H1 (cell line): ENCODE data around the gene RAI14. TPM values are rescaled to one million over a fixed set of nuclear protein-coding genes. Genes with fewer than 3 reads are reported as not detected.

Source experiments
- CTCF ChIA-PET: fragments of 300-600 bp; sonication (Branson Sonifier 250); formaldehyde crosslinking; loops from one replicate; lab custom pipeline; 2021; ENCODE audit not compliant: partially characterized antibody; lab: Charles Lee
- POLR2A ChIA-PET: fragments of 300-600 bp; sonication (Branson Sonifier 250); formaldehyde crosslinking; loops from one replicate; lab custom pipeline; 2021; ENCODE audit warnings: inconsistent platforms; ENCODE audit not compliant: partially characterized antibody; lab: Charles Lee
- DNase-seq, 2 experiments: peaks; one replicate each; pipeline versions ENCODE4 v3.0.0 to v3.0.0-alpha.2; 2010 to 2022; ENCODE audit warnings: low spot score in 2 of 2, low read depth in 1 of 2, mixed read lengths in 1 of 2
- FAIRE-seq: peaks from 2 replicates; lab custom pipeline; 2011; peaks lifted over from hg19 to GRCh38; lab: Jason Lieb, UNC
- H2AFZ ChIP-seq: 2 replicates; pipeline ENCODE4 v1.8.1; 2012; ENCODE audit warnings: low read length, inconsistent platforms
- H2AK5ac ChIP-seq: 2 replicates; pipeline ENCODE4 v1.6.1; 2013; ENCODE audit warnings: low read depth, low read length
- H2BK120ac ChIP-seq: replicated peaks from 2 replicates; pipeline ENCODE3; 2013; ENCODE audit warnings: low read depth, low read length, inconsistent platforms
- H2BK12ac ChIP-seq: 2 replicates; pipeline ENCODE4 v1.6.1; 2013; ENCODE audit warnings: low read depth, low read length
- H2BK15ac ChIP-seq: 2 replicates; pipeline ENCODE4 v1.6.1; 2013; ENCODE audit warnings: low read length
- H2BK20ac ChIP-seq: 2 replicates; pipeline ENCODE4 v1.6.1; 2013; ENCODE audit warnings: low read length
- H2BK5ac ChIP-seq: 2 replicates; pipeline ENCODE4 v1.6.1; 2013; ENCODE audit warnings: low read depth, low read length
- H3K14ac ChIP-seq: 2 replicates; pipeline ENCODE4 v1.6.1; 2013; ENCODE audit warnings: inconsistent platforms; ENCODE audit not compliant: insufficient read length
- H3K18ac ChIP-seq: 2 replicates; pipeline ENCODE4 v1.6.1; 2013; ENCODE audit warnings: low read length; ENCODE audit errors: extremely low read depth
- H3K23ac ChIP-seq: 2 replicates; pipeline ENCODE4 v1.6.1; 2013; ENCODE audit warnings: inconsistent platforms; ENCODE audit not compliant: insufficient read length
- H3K23me2 ChIP-seq: 2 replicates; pipeline ENCODE4 v1.6.1; 2013; ENCODE audit warnings: low read depth, low read length
- H3K27ac ChIP-seq: 2 replicates; pipeline ENCODE4 v1.6.1; 2011; ENCODE audit warnings: low read depth, low read length, inconsistent platforms
- H3K27me3 ChIP-seq, 4 experiments: replicated peaks in 1 of 4; 1 replicate in 1 of 4; 2 replicates in 3 of 4; pipeline versions ENCODE4 v1.6.1 to v1.8.1; 2011 to 2013; ENCODE audit warnings: low read length in 3 of 4, mild to moderate bottlenecking in 3 of 4, inconsistent platforms in 2 of 4, mixed read lengths in 2 of 4, moderate library complexity in 1 of 4; ENCODE audit not compliant: control insufficient read depth in 3 of 4, insufficient read depth in 3 of 4; ENCODE audit errors: extremely low read depth in 1 of 4
- H3K36me3 ChIP-seq, 4 experiments: 2 replicates each; pipeline versions ENCODE4 v1.6.1 to v1.8.1; 2011 to 2013; ENCODE audit warnings: mild to moderate bottlenecking in 4 of 4, low read length in 3 of 4, moderate library complexity in 2 of 4, control low read depth in 1 of 4, inconsistent platforms in 1 of 4; ENCODE audit not compliant: insufficient read depth in 4 of 4, control insufficient read depth in 2 of 4
- H3K4ac ChIP-seq: replicated peaks from 2 replicates; pipeline ENCODE3; 2013; ENCODE audit warnings: low read length, low read depth, mixed read lengths, inconsistent platforms; ENCODE audit not compliant: insufficient read length
- H3K4me1 ChIP-seq, 4 experiments: replicated peaks in 1 of 4; 1 replicate in 1 of 4; 2 replicates in 3 of 4; pipeline versions ENCODE4 v1.6.1 to v1.8.1; 2011 to 2013; ENCODE audit warnings: low read length in 3 of 4, inconsistent platforms in 2 of 4, mixed read lengths in 1 of 4; ENCODE audit not compliant: insufficient read depth in 4 of 4, control insufficient read depth in 3 of 4
- H3K4me2 ChIP-seq, 2 experiments: 2 replicates each; pipeline versions ENCODE4 v1.6.1 to v1.8.1; 2011 to 2013; ENCODE audit warnings: low read depth in 2 of 2, low read length in 2 of 2, control low read depth in 1 of 2, inconsistent platforms in 1 of 2, mild to moderate bottlenecking in 1 of 2; ENCODE audit not compliant: insufficient read depth in 1 of 2
- H3K4me3 ChIP-seq, 4 experiments: fragments of 200-600, 300-600 bp in 1 of 4; sonication (generic), shearing (Covaris generic), sonication (Bioruptor Twin) in 1 of 4; 2 replicates each; pipeline versions ENCODE4 v1.5.1 to v1.8.1; 2011 to 2016; ENCODE audit warnings: low read length in 4 of 4, low read depth in 3 of 4, control low read depth in 2 of 4, inconsistent platforms in 2 of 4, mild to moderate bottlenecking in 2 of 4, mixed read lengths in 1 of 4, moderate library complexity in 1 of 4; ENCODE audit not compliant: insufficient read depth in 2 of 4; ENCODE audit errors: extremely low read depth in 1 of 4
- H3K56ac ChIP-seq: replicated peaks from 2 replicates; pipeline ENCODE3; 2013; ENCODE audit warnings: low read depth, mild to moderate bottlenecking, mixed read lengths, low read length, inconsistent platforms; ENCODE audit not compliant: insufficient read length
- H3K79me1 ChIP-seq: 2 replicates; pipeline ENCODE4 v1.6.1; 2013; ENCODE audit warnings: low read depth, low read length, control low read depth
- H3K79me2 ChIP-seq, 2 experiments: 2 replicates each; pipeline versions ENCODE4 v1.6.1 to v1.8.1; 2012 to 2013; ENCODE audit warnings: low read length in 2 of 2, mild to moderate bottlenecking in 2 of 2, inconsistent platforms in 1 of 2; ENCODE audit not compliant: insufficient read depth in 2 of 2, control insufficient read depth in 1 of 2
- H3K9ac ChIP-seq, 4 experiments: replicated peaks in 1 of 4; 1 replicate in 1 of 4; 2 replicates in 3 of 4; pipeline versions ENCODE4 v1.6.1 to v1.8.1; 2011 to 2013; ENCODE audit warnings: low read depth in 3 of 4, low read length in 3 of 4, control low read depth in 2 of 4, mild to moderate bottlenecking in 2 of 4, moderate library complexity in 2 of 4, inconsistent platforms in 1 of 4; ENCODE audit errors: extremely low read depth in 1 of 4
- H3K9me3 ChIP-seq, 2 experiments: 2 replicates each; pipeline versions ENCODE4 v1.6.1 to v1.8.1; 2012 to 2013; ENCODE audit warnings: mild to moderate bottlenecking in 2 of 2, moderate library complexity in 2 of 2, control low read depth in 1 of 2, inconsistent platforms in 1 of 2, low read depth in 1 of 2, low read length in 1 of 2, mixed read lengths in 1 of 2; ENCODE audit not compliant: insufficient read depth in 2 of 2
- H4K20me1 ChIP-seq, 2 experiments: replicated peaks in 1 of 2; 2 replicates each; pipeline versions ENCODE3 to v1.8.1; 2011 to 2013; ENCODE audit warnings: inconsistent platforms in 2 of 2, low read length in 2 of 2, mild to moderate bottlenecking in 1 of 2; ENCODE audit not compliant: insufficient read depth in 2 of 2, control insufficient read depth in 1 of 2
- H4K5ac ChIP-seq: 2 replicates; pipeline ENCODE4 v1.6.1; 2013; ENCODE audit warnings: low read length, low read depth, mixed read lengths, inconsistent platforms; ENCODE audit not compliant: insufficient read length
- H4K8ac ChIP-seq: 2 replicates; pipeline ENCODE4 v1.8.0; 2013; ENCODE audit warnings: mild to moderate bottlenecking, moderate library complexity, low read length, inconsistent platforms; ENCODE audit not compliant: insufficient read depth; ENCODE audit errors: extremely low read depth
- H4K91ac ChIP-seq: replicated peaks from 2 replicates; pipeline ENCODE3; 2013; ENCODE audit warnings: low read length, mixed read lengths, inconsistent platforms; ENCODE audit not compliant: insufficient read length
- BCL11A ChIP-seq, 2 experiments: IDR thresholded peaks; one replicate each; pipeline ENCODE4 v1.6.1; 2011; ENCODE audit warnings: low read depth in 2 of 2, low read length in 2 of 2, mild to moderate bottlenecking in 2 of 2
- EGR1 ChIP-seq: IDR thresholded peaks from 2 replicates; pipeline ENCODE4 v1.6.1; 2011; ENCODE audit warnings: low read depth, low read length, borderline replicate concordance
- HDAC6 ChIP-seq: IDR thresholded peaks from one replicate; pipeline ENCODE4 v1.7.1; 2012; ENCODE audit warnings: low read depth, mild to moderate bottlenecking, inconsistent platforms, low read length, moderate library complexity
- PHF8 ChIP-seq: fragments of 200-600 bp; sonication (generic); conservative IDR thresholded peaks from 2 replicates; pipeline ENCODE4 v1.7.1; 2012; ENCODE audit warnings: low read depth, mild to moderate bottlenecking, inconsistent platforms, low read length, moderate library complexity
- POLR2AphosphoS5 ChIP-seq: IDR thresholded peaks from 2 replicates; pipeline ENCODE4 v1.6.1; 2011; ENCODE audit warnings: low read depth, low read length
- RXRA ChIP-seq: IDR thresholded peaks from 2 replicates; pipeline ENCODE4 v1.6.1; 2011; ENCODE audit warnings: low read depth, mild to moderate bottlenecking, low read length, moderate library complexity; ENCODE audit not compliant: insufficient read depth
- SAP30 ChIP-seq: fragments of 300-600 bp; sonication (generic); IDR thresholded peaks from 2 replicates; pipeline ENCODE4 v1.7.1; 2012; ENCODE audit warnings: low read length, moderate library complexity, mild to moderate bottlenecking, inconsistent platforms; ENCODE audit not compliant: insufficient read depth, insufficient replicate concordance
- TAF1 ChIP-seq: IDR thresholded peaks from 2 replicates; pipeline ENCODE4 v1.6.1; 2011; ENCODE audit warnings: mild to moderate bottlenecking, low read depth, low read length
- YY1 ChIP-seq: IDR thresholded peaks from 2 replicates; pipeline ENCODE4 v1.6.1; 2011; ENCODE audit warnings: low read depth, mild to moderate bottlenecking, low read length
- WGBS, 2 experiments: shearing (Covaris generic) in 1 of 2; methylation state at CpG; one replicate each; pipeline versions ENCODE4 v1.1.6 to v1.1.7; 2013 to 2015; ENCODE audit warnings: low lambda C conversion rate in 2 of 2, mixed read lengths in 2 of 2, inconsistent platforms in 1 of 2, low coverage in 1 of 2, missing lambda C conversion rate in 1 of 2; ENCODE audit not compliant: insufficient replicate concordance in 2 of 2, insufficient coverage in 1 of 2, insufficient read length in 1 of 2; ENCODE audit errors: extremely low coverage in 1 of 2, missing lambda C conversion rate in 1 of 2; 5-methylcytosine and 5-hydroxymethylcytosine counted together
- polyA plus RNA-seq, 7 experiments: library from polyadenylated mRNA; depleted of rRNA in 3 of 7; stranded (reverse) in 5 of 7; unstranded in 2 of 7; fragments of >200 nt in 5 of 7; fragments of 200-250 nt in 2 of 7; gene quantifications; 1 replicate in 5 of 7; 2 replicates in 1 of 7; 4 replicates in 1 of 7; pipeline versions ENCODE4 v1.2.1 to v1.2.3, GENCODE V29; 2011 to 2013; ENCODE audit warnings: missing spikeins in 2 of 7, mixed read lengths in 2 of 7
- total RNA-seq: library from RNA; stranded (reverse); fragmentation: NEBNext Ultra II Directional; extraction: Animal tissue kit (Norgen Biotek cat#: 25700); gene quantifications from 2 replicates; pipeline ENCODE4 v1.2.1, GENCODE V29; 2021
- TF ChIP-seq, protein P1 (sequence below): IDR thresholded peaks from 2 replicates; pipeline ENCODE4 v1.6.1; 2011; ENCODE audit warnings: low read depth, mild to moderate bottlenecking, low read length; ENCODE audit not compliant: insufficient read depth
- TF ChIP-seq, protein P2 (sequence below): IDR thresholded peaks from 2 replicates; pipeline ENCODE4 v1.6.1; 2011; ENCODE audit warnings: low read length, improper control_type of control experiment

Gene RAI14
- total and polyA plus RNA-seq, 2 of the 8 experiments (the other 6 are each of a cell fraction or from before 2014, with no cell fraction given), result 48.4 to 210 TPM

DNA sequence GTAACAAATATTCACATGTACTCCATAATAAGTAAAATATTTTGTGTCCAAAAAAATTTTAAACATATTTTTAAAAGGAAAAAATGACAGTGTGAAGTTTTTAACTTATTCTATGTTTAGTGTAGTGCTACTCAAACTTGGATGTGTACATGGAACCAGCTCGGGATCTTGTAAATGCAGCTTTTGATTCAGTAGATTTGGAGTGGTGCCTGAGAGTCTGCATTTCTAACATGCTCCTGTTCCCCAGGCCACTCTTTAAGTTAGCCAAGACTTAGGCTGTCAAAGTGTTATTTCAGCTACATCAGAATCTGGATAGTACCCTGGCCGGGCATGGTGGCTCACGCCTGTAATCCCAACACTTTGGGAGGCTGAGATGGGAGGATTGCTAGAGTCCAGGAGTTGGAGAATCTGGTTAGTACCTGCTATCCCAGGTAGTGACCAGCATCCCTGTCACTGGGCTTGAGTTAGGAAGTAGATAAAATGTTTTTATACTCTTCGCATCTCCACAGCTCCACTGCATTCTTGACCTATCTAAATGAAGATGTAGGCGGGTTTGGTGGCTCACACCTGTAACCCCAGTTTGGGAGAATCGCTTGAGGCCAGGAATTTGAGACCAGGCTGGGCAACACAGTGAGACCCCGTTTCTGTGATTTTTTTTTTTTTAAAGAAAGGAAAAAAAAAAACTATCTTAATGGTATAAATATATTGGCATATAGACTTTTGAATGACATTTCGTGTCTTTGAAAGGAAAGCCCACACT, 122.1 kb downstream of the RAI14 start:
- Histone ChIP-seq H2BK5ac (no peak overlapping the region), H3K23ac (no peak overlapping the region), H2BK120ac (no peak overlapping the region), H3K79me1 (no peaks in the 10 kb centered on the region), H3K79me2 (peaks cover 0 to 6% of the 10 kb centered on the region in 2 experiments; a peak in 1 of 4 replicates), H3K14ac (no peak overlapping the region), H2BK12ac (no peak overlapping the region), H3K9me3 (peaks cover 6 to 15% of the 10 kb centered on the region in 2 experiments; a peak in 3 of 4 replicates), H3K18ac (no peak overlapping the region), H4K5ac (no peak overlapping the region), H3K4me1 (no peaks in the 10 kb centered on the region), H2BK20ac (no peak overlapping the region), H3K56ac (no peak overlapping the region), H4K91ac (no peak overlapping the region), H3K27ac (no peak overlapping the region), H4K20me1 (no peaks in the 10 kb centered on the region), H3K4me2 (no peak overlapping the region), H3K4ac (no peak overlapping the region), H2AK5ac (no peak overlapping the region), H3K23me2 (no peaks in the 10 kb centered on the region), H4K8ac (no peak overlapping the region), H3K4me3 (no peak overlapping the region), H3K36me3 (peaks cover 0 to 25% (median 2%) of the 10 kb centered on the region in 4 experiments; a peak in 3 of 8 replicates), H3K27me3 (no peaks in the 10 kb centered on the region), H2AFZ (no peak overlapping the region), H2BK15ac (no peak overlapping the region), H3K9ac (no peak overlapping the region)
- FAIRE-seq, result no peak
- ChIA-PET CTCF (interaction anchor here (0.6 kb wide), 1 partner anchor 165 kb away, joined by 3 read pairs; no protein-coding TSS in a partner anchor), POLR2A (interaction anchor here (1.1 kb wide), 1 partner anchor 12 kb away, joined by 3 read pairs; no protein-coding TSS in a partner anchor)
- DNase-seq, result no peak
- 87% methylated on average over 8 of the region's 8 CpGs; no CpG with 5 or more reads in 1 of the 2 experiments for WGBS, 2 experiments
- TF ChIP-seq SAP30, result no peak
- TF ChIP-seq HDAC6, result no peak
- TF ChIP-seq EGR1, result no peak
- no peak for TF ChIP-seq POLR2AphosphoS5
- TF ChIP-seq BCL11A (IDR thresholded peaks at IDR 0.05; ENCODE audit: low read depth in 2 of 2, low read length in 2 of 2), result no peak
- TF ChIP-seq, protein P1, sequence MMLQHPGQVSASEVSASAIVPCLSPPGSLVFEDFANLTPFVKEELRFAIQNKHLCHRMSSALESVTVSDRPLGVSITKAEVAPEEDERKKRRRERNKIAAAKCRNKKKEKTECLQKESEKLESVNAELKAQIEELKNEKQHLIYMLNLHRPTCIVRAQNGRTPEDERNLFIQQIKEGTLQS, result no peak
- TF ChIP-seq YY1, result no peak
- no peak for TF ChIP-seq RXRA
- no peak for TF ChIP-seq TAF1
- TF ChIP-seq, protein P2, sequence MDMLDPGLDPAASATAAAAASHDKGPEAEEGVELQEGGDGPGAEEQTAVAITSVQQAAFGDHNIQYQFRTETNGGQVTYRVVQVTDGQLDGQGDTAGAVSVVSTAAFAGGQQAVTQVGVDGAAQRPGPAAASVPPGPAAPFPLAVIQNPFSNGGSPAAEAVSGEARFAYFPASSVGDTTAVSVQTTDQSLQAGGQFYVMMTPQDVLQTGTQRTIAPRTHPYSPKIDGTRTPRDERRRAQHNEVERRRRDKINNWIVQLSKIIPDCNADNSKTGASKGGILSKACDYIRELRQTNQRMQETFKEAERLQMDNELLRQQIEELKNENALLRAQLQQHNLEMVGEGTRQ, result no peak
- no peak for TF ChIP-seq PHF8
